Cardiac fibroblast (primary cell): ENCODE data around the gene PAQR8.

Experiments used
- DNase-seq, 2 donors: peaks; one replicate each; pipeline versions ENCODE4 v3.0.0 to v3.0.0-alpha.2; 2010; ENCODE audit warnings: low read depth in 2 of 2
- H3K4me3 ChIP-seq, 2 donors: replicated peaks in 1 of 2; 1 replicate in 1 of 2; 2 replicates in 1 of 2; pipeline ENCODE4 v1.5.1; 2011; ENCODE audit warnings: low read depth in 2 of 2, low read length in 2 of 2, mild to moderate bottlenecking in 2 of 2, moderate library complexity in 1 of 2
- CTCF ChIP-seq: IDR thresholded peaks from one replicate; pipeline ENCODE4 v1.5.1; 2011; ENCODE audit warnings: low read depth, mild to moderate bottlenecking, low read length, inconsistent platforms

Gene PAQR8

GRCh38 chr6:52359403-52359802 lies 2.5 kb upstream of the PAQR8 start:
- no peak overlapping the region for H3K4me3 ChIP-seq
- TF ChIP-seq CTCF = no peak
- no peak for DNase-seq

GRCh38 chr6:52360028-52360427 lies 1.9 kb upstream of the PAQR8 start:
- H3K4me3 ChIP-seq = no peak overlapping the region
- TF ChIP-seq CTCF = no peak
- no peak for DNase-seq

- H3K4me3 ChIP-seq = no peak overlapping the region
- DNase-seq = no peak
- no peak for TF ChIP-seq CTCF
Observed at GRCh38 chr6:52360601-52361413, 1.1 kb upstream of the PAQR8 start.

GRCh38 chr6:52361414-52361944 lies 472 bp upstream of the PAQR8 start:
- DNase-seq = peak in 1 of 2 donors; percentile 39
- peak overlapping the region; percentile 47 to 75 for H3K4me3 ChIP-seq
- TF ChIP-seq CTCF = no peak

GRCh38 chr6:52362443-52363227 lies 684 bp downstream of the PAQR8 start:
- no peak for TF ChIP-seq CTCF
- H3K4me3 ChIP-seq = peak overlapping the region; percentile 75 to 83
- peak; percentile 8 to 12 for DNase-seq

- no peak for DNase-seq
- H3K4me3 ChIP-seq = peak overlapping the region; percentile 75 to 83
- no peak for TF ChIP-seq CTCF
Observed at GRCh38 chr6:52363228-52363867, 1.4 kb downstream of the PAQR8 start.
